ENCODE results near the gene COL25A1.

COL25A1 gene

GRCh38 chr4:109302361-109303139 is at the start of gene COL25A1:
Gene COL25A1 (minus strand): TSS chr4:109302658.
- DNase-seq, result no peak

GRCh38 chr4:109350121-109350520 is 47.7 kb upstream of the COL25A1 start:
- no peak for DNase-seq

GRCh38 chr4:109334129-109335105 is 32.0 kb upstream of the COL25A1 start:
- DNase-seq, result no peak

- DNase-seq, result no peak
Observed at GRCh38 chr4:109332926-109333464, 30.5 kb upstream of the COL25A1 start.

GRCh38 chr4:109327641-109328040 is 25.2 kb upstream of the COL25A1 start:
- no peak for DNase-seq

GRCh38 chr4:109325698-109326097 is 23.2 kb upstream of the COL25A1 start:
- no peak for DNase-seq

GRCh38 chr4:109323348-109323747 is 20.9 kb upstream of the COL25A1 start:
- no peak for DNase-seq

GRCh38 chr4:109321232-109321631 is 18.8 kb upstream of the COL25A1 start:
- peak; percentile 82 for DNase-seq

- peak; percentile 16 for DNase-seq
Observed at GRCh38 chr4:109319684-109320083, 17.2 kb upstream of the COL25A1 start.

- peak; percentile 58 for DNase-seq
Observed at GRCh38 chr4:109319156-109319555, 16.7 kb upstream of the COL25A1 start.

GRCh38 chr4:109315818-109316217 is 13.4 kb upstream of the COL25A1 start:
- no peak for DNase-seq

- DNase-seq, result no peak
Observed at GRCh38 chr4:109315341-109315740, 12.9 kb upstream of the COL25A1 start.

- DNase-seq, result no peak
Observed at GRCh38 chr4:109313168-109314133, 11.0 kb upstream of the COL25A1 start.

GRCh38 chr4:109303140-109303496 is 660 bp upstream of the COL25A1 start:
- DNase-seq, result no peak

GRCh38 chr4:109301651-109302360 is 652 bp downstream of the COL25A1 start:
- DNase-seq, result no peak

GRCh38 chr4:109298279-109299010 is 4.0 kb downstream of the COL25A1 start:
- DNase-seq, result no peak

- no peak for DNase-seq
Observed at GRCh38 chr4:109296527-109296926, 5.9 kb downstream of the COL25A1 start.

- no peak for DNase-seq
Observed at GRCh38 chr4:109295081-109295480, 7.4 kb downstream of the COL25A1 start.

GRCh38 chr4:109294468-109295020 is 7.9 kb downstream of the COL25A1 start:
- peak; percentile 63 for DNase-seq

GRCh38 chr4:109294006-109294405 is 8.5 kb downstream of the COL25A1 start:
- peak; percentile 81 for DNase-seq

Measured in MV-4-11 (cell line).